HCT116 (cell line): Measurements from ENCODE around the gene IL17B. TPM values are rescaled to one million over a fixed set of nuclear protein-coding genes. Genes with fewer than 3 reads are reported as not detected.

Source experiments
- ATAC-seq: fragments of 200-7000 bp; cut with Tn5 transposase; 2 replicates; pipeline ENCODE4 v1.9.1; 2020; ENCODE audit warnings: mild to moderate bottlenecking, moderate library complexity
- BruUV-seq: library from RNA; stranded (reverse); fragments of 400-500 nt; replicated peaks from 2 replicates; lab custom pipeline; 2021; lab: Mats Ljungman, UMichigan
- CTCF ChIA-PET: fragments of 300-600 bp; sonication (Branson Sonifier 250); formaldehyde crosslinking; loops from one replicate; lab custom pipeline; 2021; ENCODE audit warnings: antibody characterized with exemption; lab: Charles Lee
- POLR2A ChIA-PET: fragments of 300-600, 350-600 bp; sonication (Branson Sonifier 250); formaldehyde crosslinking; loops from one replicate; lab custom pipeline; 2021; ENCODE audit warnings: antibody characterized with exemption; lab: Charles Lee
- RAD21 ChIA-PET, 2 experiments: fragments of 300-600 bp; sonication (Branson Sonifier 250); formaldehyde crosslinking; loops; one replicate each; lab custom pipeline; 2023; ENCODE audit warnings: low total read pairs in 2 of 2; ENCODE audit not compliant: uncharacterized antibody in 2 of 2, unreplicated experiment in 2 of 2, low non-redundant PET in 1 of 2; lab: Charles Lee
- DNase-seq: peaks from one replicate; pipeline ENCODE4 v3.0.0-alpha.2; 2010; ENCODE audit warnings: low read depth, low spot score
- H2AFZ ChIP-seq: fragments of 200-600 bp; shearing (Covaris generic), sonication (generic); 2 replicates; pipeline ENCODE4 v1.6.1; 2017; ENCODE audit warnings: low read depth, mixed run types, mixed read lengths, antibody characterized with exemption, low read length; ENCODE audit not compliant: poor library complexity, severe bottlenecking
- H3K27ac ChIP-seq: 2 replicates; pipeline ENCODE4 v1.5.1; 2012; ENCODE audit warnings: low read depth, low read length
- H3K27me3 ChIP-seq: fragments of 200-600 bp; sonication (generic); 2 replicates; pipeline ENCODE4 v1.6.1; 2016; ENCODE audit warnings: mixed run types, low read length, mixed read lengths; ENCODE audit not compliant: insufficient read depth
- H3K36me3 ChIP-seq, 2 experiments: fragments of 200-500 bp in 1 of 2; fragments of 200-600 bp in 1 of 2; sonication (Bioruptor generic) in 1 of 2; sonication (generic) in 1 of 2; 2 replicates each; pipeline versions ENCODE4 v1.5.1 to v1.6.1; 2014 to 2016; ENCODE audit warnings: low read length in 2 of 2, inconsistent platforms in 1 of 2, mixed read lengths in 1 of 2, mixed run types in 1 of 2; ENCODE audit not compliant: insufficient read depth in 2 of 2, control insufficient read depth in 1 of 2
- H3K4me1 ChIP-seq, 2 experiments: fragments of 200-600 bp in 1 of 2; sonication (generic) in 1 of 2; 2 replicates each; pipeline versions ENCODE4 v1.5.1 to v1.6.1; 2012 to 2017; ENCODE audit warnings: low read length in 2 of 2, inconsistent platforms in 1 of 2, mild to moderate bottlenecking in 1 of 2, mixed read lengths in 1 of 2, mixed run types in 1 of 2, moderate library complexity in 1 of 2; ENCODE audit not compliant: insufficient read depth in 2 of 2, control insufficient read depth in 1 of 2
- H3K4me2 ChIP-seq: fragments of 200-600 bp; sonication (generic); 2 replicates; pipeline ENCODE4 v1.6.1; 2017; ENCODE audit warnings: mixed run types, low read length, mixed read lengths
- H3K4me3 ChIP-seq, 2 experiments: fragments of 200-600 bp in 1 of 2; sonication (generic) in 1 of 2; replicated peaks in 1 of 2; 2 replicates each; pipeline ENCODE4 v1.5.1; 2011 to 2016; ENCODE audit warnings: low read length in 2 of 2, control low read depth in 1 of 2, low read depth in 1 of 2, mild to moderate bottlenecking in 1 of 2, mixed read lengths in 1 of 2, mixed run types in 1 of 2
- H3K79me2 ChIP-seq: fragments of 200-600 bp; sonication (generic); 2 replicates; pipeline ENCODE4 v1.6.1; 2017; ENCODE audit warnings: mild to moderate bottlenecking, mixed run types, low read length, moderate library complexity, mixed read lengths; ENCODE audit not compliant: insufficient read depth
- H3K9ac ChIP-seq: fragments of 200-600 bp; sonication (generic); 2 replicates; pipeline ENCODE4 v1.6.1; 2016; ENCODE audit warnings: low read length, mixed read lengths
- H3K9me2 ChIP-seq: fragments of 200-600 bp; sonication (generic), shearing (Covaris generic); 2 replicates; pipeline ENCODE4 v1.6.1; 2017; ENCODE audit warnings: mixed run types, mild to moderate bottlenecking, moderate library complexity; ENCODE audit not compliant: insufficient read depth
- H3K9me3 ChIP-seq, 2 experiments: fragments of 200-500 bp in 1 of 2; fragments of 200-600 bp in 1 of 2; sonication (Bioruptor generic) in 1 of 2; sonication (generic) in 1 of 2; 2 replicates each; pipeline ENCODE4 v1.6.1; 2014 to 2017; ENCODE audit warnings: low read length in 2 of 2, mixed read lengths in 2 of 2, inconsistent platforms in 1 of 2, low read depth in 1 of 2, mild to moderate bottlenecking in 1 of 2, mixed run types in 1 of 2, moderate library complexity in 1 of 2; ENCODE audit not compliant: control insufficient read depth in 1 of 2, insufficient read depth in 1 of 2
- H4K20me1 ChIP-seq: fragments of 200-600 bp; sonication (generic), shearing (Covaris generic); 2 replicates; pipeline ENCODE4 v1.6.1; 2017; ENCODE audit warnings: mixed run types, mild to moderate bottlenecking, moderate library complexity; ENCODE audit not compliant: insufficient read depth
- CBX3 ChIP-seq: IDR thresholded peaks from 2 replicates; pipeline ENCODE4 v1.6.1; 2012; ENCODE audit warnings: low read depth
- CEBPB ChIP-seq: IDR thresholded peaks from 2 replicates; pipeline ENCODE4 v1.6.1; 2012; ENCODE audit warnings: low read depth
- EGR1 ChIP-seq: IDR thresholded peaks from 2 replicates; pipeline ENCODE4 v1.6.1; 2012; ENCODE audit warnings: low read depth
- EZH2 ChIP-seq: fragments of 200-600 bp; sonication (generic); IDR thresholded peaks from 2 replicates; pipeline ENCODE4 v1.6.1; 2017; ENCODE audit warnings: antibody characterized with exemption, mixed run types
- EZH2phosphoT487 ChIP-seq: fragments of 200-600 bp; IDR thresholded peaks from 2 replicates; pipeline ENCODE4 v1.6.1; 2018; ENCODE audit warnings: antibody characterized with exemption, borderline replicate concordance
- FOSL1 ChIP-seq: IDR thresholded peaks from 2 replicates; pipeline ENCODE4 v1.6.1; 2012; ENCODE audit warnings: low read depth
- POLR2AphosphoS5 ChIP-seq: IDR thresholded peaks from 2 replicates; pipeline ENCODE4 v1.6.1; 2011; ENCODE audit warnings: mild to moderate bottlenecking, low read depth, low read length, moderate library complexity
- RAD21 ChIP-seq: IDR thresholded peaks from 2 replicates; pipeline ENCODE4 v1.6.1; 2012; ENCODE audit warnings: low read depth, mild to moderate bottlenecking
- SRF ChIP-seq: IDR thresholded peaks from 2 replicates; pipeline ENCODE4 v1.6.1; 2012; ENCODE audit warnings: low read depth
- YY1 ChIP-seq: IDR thresholded peaks from 2 replicates; pipeline ENCODE4 v1.6.1; 2011; ENCODE audit warnings: low read length, low read depth, moderate library complexity, mild to moderate bottlenecking; ENCODE audit not compliant: insufficient replicate concordance; ENCODE audit errors: extremely low read depth
- ZNF274 ChIP-seq: fragments of 200-500 bp; sonication (Bioruptor generic); IDR thresholded peaks from 2 replicates; pipeline ENCODE4 v1.6.1; 2014; ENCODE audit warnings: mild to moderate bottlenecking, low read depth, low read length, inconsistent platforms
- intact Hi-C: fragments of 100-400 bp; cut with micrococcal nuclease; formaldehyde crosslinking; loops from 2 replicates; pipeline ENCODE4 v1.10.0; 2022
- total RNA-seq: library from RNA; stranded (reverse); gene quantifications from one replicate; pipeline ENCODE4 v1.2.1, GENCODE V29; 2021; ENCODE audit not compliant: unreplicated experiment
- TF ChIP-seq, protein P1 (sequence below): IDR thresholded peaks from 2 replicates; pipeline ENCODE4 v1.6.1; 2011; ENCODE audit warnings: mild to moderate bottlenecking, low read length, moderate library complexity; ENCODE audit not compliant: insufficient replicate concordance; ENCODE audit errors: extremely low read depth
- TF ChIP-seq, protein P2 (sequence below): IDR thresholded peaks from 2 replicates; pipeline ENCODE4 v1.6.1; 2012
- TF ChIP-seq, protein P3 (sequence below): IDR thresholded peaks from 2 replicates; pipeline ENCODE4 v1.6.1; 2012; ENCODE audit warnings: low read depth
- TF ChIP-seq, protein P4 (sequence below): IDR thresholded peaks from 2 replicates; pipeline ENCODE4 v1.6.1; 2012

Gene IL17B
- total RNA-seq, 1 experiment from 2014 or later: 0.81 TPM

DNA sequence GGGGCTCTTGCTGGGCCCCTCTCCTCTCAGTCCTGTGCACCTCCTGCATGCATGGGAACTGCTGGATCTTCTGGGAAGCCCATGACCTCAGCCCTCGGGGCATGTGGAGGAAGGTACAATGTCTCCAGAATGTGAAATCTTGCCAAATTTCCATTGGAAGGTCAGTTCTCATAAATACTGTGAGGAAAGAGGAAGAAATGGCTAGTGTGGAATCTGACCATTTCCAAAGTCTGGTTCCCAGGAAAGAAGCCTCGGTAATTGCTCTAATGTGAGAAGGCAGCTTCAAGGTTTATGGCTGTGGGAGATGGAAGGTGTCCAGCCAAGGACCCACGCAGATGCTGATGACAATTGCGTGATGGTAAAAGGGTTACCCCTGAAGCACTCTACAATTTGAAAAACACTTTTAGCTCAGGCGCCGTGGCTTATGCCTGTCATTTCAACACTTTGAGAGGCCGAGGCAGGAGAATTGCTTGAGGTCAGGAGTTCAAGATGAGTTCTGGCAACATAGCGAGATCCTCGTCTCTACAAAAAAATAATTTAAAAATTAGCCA lies 8.1 kb upstream of the IL17B start:
- no TSS peak for BruUV-seq
- ATAC-seq (no peak), DNase-seq (no peak)
- Histone ChIP-seq H2AFZ (no peak overlapping the region), H3K4me2 (no peak overlapping the region), H3K36me3 (no peaks in the 10 kb centered on the region), H3K9ac (no peak overlapping the region), H3K4me1 (peaks cover 0 to under 1% of the 10 kb centered on the region in 2 experiments; a peak in 1 of 4 replicates), H3K9me3 (no peaks in the 10 kb centered on the region), H3K27ac (no peak overlapping the region), H3K9me2 (no peaks in the 10 kb centered on the region), H4K20me1 (no peaks in the 10 kb centered on the region), H3K27me3 (no peaks in the 10 kb centered on the region), H3K4me3 (no peak overlapping the region), H3K79me2 (no peaks in the 10 kb centered on the region)
- ChIA-PET POLR2A (no interaction called here), CTCF (interaction anchor here (1.1 to 1.3 kb wide), 2 partner anchors 20 to 231 kb away, joined by 3 to 4 read pairs; no protein-coding TSS in a partner anchor), RAD21 (no interaction called here)
- intact Hi-C loops: no loop called here
- TF ChIP-seq, protein P1, sequence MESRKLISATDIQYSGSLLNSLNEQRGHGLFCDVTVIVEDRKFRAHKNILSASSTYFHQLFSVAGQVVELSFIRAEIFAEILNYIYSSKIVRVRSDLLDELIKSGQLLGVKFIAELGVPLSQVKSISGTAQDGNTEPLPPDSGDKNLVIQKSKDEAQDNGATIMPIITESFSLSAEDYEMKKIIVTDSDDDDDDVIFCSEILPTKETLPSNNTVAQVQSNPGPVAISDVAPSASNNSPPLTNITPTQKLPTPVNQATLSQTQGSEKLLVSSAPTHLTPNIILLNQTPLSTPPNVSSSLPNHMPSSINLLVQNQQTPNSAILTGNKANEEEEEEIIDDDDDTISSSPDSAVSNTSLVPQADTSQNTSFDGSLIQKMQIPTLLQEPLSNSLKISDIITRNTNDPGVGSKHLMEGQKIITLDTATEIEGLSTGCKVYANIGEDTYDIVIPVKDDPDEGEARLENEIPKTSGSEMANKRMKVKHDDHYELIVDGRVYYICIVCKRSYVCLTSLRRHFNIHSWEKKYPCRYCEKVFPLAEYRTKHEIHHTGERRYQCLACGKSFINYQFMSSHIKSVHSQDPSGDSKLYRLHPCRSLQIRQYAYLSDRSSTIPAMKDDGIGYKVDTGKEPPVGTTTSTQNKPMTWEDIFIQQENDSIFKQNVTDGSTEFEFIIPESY: no peak
- TF ChIP-seq FOSL1: no peak

DNA sequence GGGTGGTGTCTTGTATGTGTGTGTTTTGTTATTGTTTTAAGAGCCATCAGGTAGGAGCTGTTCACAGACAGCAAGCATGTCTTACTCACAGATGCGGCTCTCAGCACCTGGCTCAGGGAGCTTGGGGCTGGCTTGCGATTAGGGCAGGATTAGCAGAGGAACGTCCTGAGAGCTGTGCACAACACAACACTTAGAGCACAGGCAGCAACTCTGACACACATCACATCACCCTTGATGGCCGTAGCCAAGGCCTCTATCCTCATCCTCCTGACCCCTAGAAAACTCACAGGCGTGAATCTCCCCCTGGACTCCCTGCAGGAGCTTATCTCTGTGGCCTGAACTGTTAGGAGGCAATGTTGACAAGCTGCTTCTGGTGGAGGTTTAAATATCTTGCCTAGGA lies 7.1 kb upstream of the IL17B start:
- no TSS peak for BruUV-seq
- TF ChIP-seq ZNF274 (no peak), SRF (no peak), YY1 (no peak), EGR1 (no peak), FOSL1 (no peak), CBX3 (no peak), RAD21 (no peak), EZH2phosphoT487 (no peak), CEBPB (no peak), EZH2 (no peak), POLR2AphosphoS5 (no peak)
- TF ChIP-seq, protein P2, sequence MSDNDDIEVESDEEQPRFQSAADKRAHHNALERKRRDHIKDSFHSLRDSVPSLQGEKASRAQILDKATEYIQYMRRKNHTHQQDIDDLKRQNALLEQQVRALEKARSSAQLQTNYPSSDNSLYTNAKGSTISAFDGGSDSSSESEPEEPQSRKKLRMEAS: no peak
- TF ChIP-seq, protein P3, sequence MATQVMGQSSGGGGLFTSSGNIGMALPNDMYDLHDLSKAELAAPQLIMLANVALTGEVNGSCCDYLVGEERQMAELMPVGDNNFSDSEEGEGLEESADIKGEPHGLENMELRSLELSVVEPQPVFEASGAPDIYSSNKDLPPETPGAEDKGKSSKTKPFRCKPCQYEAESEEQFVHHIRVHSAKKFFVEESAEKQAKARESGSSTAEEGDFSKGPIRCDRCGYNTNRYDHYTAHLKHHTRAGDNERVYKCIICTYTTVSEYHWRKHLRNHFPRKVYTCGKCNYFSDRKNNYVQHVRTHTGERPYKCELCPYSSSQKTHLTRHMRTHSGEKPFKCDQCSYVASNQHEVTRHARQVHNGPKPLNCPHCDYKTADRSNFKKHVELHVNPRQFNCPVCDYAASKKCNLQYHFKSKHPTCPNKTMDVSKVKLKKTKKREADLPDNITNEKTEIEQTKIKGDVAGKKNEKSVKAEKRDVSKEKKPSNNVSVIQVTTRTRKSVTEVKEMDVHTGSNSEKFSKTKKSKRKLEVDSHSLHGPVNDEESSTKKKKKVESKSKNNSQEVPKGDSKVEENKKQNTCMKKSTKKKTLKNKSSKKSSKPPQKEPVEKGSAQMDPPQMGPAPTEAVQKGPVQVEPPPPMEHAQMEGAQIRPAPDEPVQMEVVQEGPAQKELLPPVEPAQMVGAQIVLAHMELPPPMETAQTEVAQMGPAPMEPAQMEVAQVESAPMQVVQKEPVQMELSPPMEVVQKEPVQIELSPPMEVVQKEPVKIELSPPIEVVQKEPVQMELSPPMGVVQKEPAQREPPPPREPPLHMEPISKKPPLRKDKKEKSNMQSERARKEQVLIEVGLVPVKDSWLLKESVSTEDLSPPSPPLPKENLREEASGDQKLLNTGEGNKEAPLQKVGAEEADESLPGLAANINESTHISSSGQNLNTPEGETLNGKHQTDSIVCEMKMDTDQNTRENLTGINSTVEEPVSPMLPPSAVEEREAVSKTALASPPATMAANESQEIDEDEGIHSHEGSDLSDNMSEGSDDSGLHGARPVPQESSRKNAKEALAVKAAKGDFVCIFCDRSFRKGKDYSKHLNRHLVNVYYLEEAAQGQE: no peak
- TF ChIP-seq, protein P4, sequence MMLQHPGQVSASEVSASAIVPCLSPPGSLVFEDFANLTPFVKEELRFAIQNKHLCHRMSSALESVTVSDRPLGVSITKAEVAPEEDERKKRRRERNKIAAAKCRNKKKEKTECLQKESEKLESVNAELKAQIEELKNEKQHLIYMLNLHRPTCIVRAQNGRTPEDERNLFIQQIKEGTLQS: no peak
- Histone ChIP-seq H2AFZ (no peak overlapping the region), H3K4me2 (no peak overlapping the region), H3K4me1 (peaks cover 0 to 6% of the 10 kb centered on the region in 2 experiments; a peak in 2 of 4 replicates), H3K27ac (no peak overlapping the region), H3K79me2 (no peaks in the 10 kb centered on the region), H3K9ac (no peak overlapping the region), H3K9me2 (no peaks in the 10 kb centered on the region), H3K9me3 (no peaks in the 10 kb centered on the region), H3K27me3 (no peaks in the 10 kb centered on the region), H3K4me3 (no peak overlapping the region), H4K20me1 (no peaks in the 10 kb centered on the region), H3K36me3 (no peaks in the 10 kb centered on the region)
- RAD21 ChIA-PET: no interaction called here
- ATAC-seq (no peak), DNase-seq (no peak)
- CTCF ChIA-PET: interaction anchor here (0.8 to 1.3 kb wide), 5 partner anchors 15 to 232 kb away, joined by 3 to 5 read pairs (median 3); no protein-coding TSS in a partner anchor
- POLR2A ChIA-PET: no interaction called here
- intact Hi-C loops: no loop called here
